PC-3 (cell line): ENCODE measurements around the gene HMCN2. TPM values are rescaled to one million over a fixed set of nuclear protein-coding genes. Genes with fewer than 3 reads are reported as not detected.

Source experiments
- ATAC-seq: fragments of 200-7000 bp; cut with Tn5 transposase; 2 replicates; pipeline ENCODE4 v1.9.1; 2020; ENCODE audit warnings: mild to moderate bottlenecking, moderate library complexity
- BruUV-seq: library from RNA; stranded (reverse); fragments of 400-500 nt; replicated peaks from 2 replicates; lab custom pipeline; 2021; lab: Mats Ljungman, UMichigan
- CTCF ChIA-PET: fragments of 300-600 bp; sonication (Branson Sonifier 250); formaldehyde crosslinking; loops from one replicate; lab custom pipeline; 2022; ENCODE audit warnings: antibody characterized with exemption; lab: Charles Lee
- POLR2A ChIA-PET: fragments of 300-600 bp; sonication (Branson Sonifier 250); formaldehyde crosslinking; loops from one replicate; lab custom pipeline; 2022; ENCODE audit warnings: antibody characterized with exemption; ENCODE audit not compliant: unreplicated experiment; lab: Charles Lee
- DNase-seq: peaks from one replicate; pipeline ENCODE4 v3.0.0-alpha.2; 2015
- H2AFZ ChIP-seq: fragments of 300-600 bp; sonication (generic); 2 replicates; pipeline ENCODE4 v1.6.0; 2016; ENCODE audit warnings: antibody characterized with exemption, low read length
- H3F3A ChIP-seq: fragments of 300-600 bp; sonication (generic); one replicate; pipeline ENCODE4 v1.6.0; 2017; ENCODE audit warnings: antibody characterized with exemption, low read length, control low read depth, mild to moderate bottlenecking; ENCODE audit not compliant: unreplicated experiment
- H3K27ac ChIP-seq: fragments of 300-600 bp; sonication (generic); 2 replicates; pipeline ENCODE4 v1.5.1; 2016; ENCODE audit warnings: mild to moderate bottlenecking, low read length
- H3K27me3 ChIP-seq: fragments of 300-600 bp; sonication (generic); 2 replicates; pipeline ENCODE4 v1.6.1; 2016; ENCODE audit warnings: low read length, mixed read lengths
- H3K36me3 ChIP-seq: fragments of 300-600 bp; sonication (generic); 2 replicates; pipeline ENCODE4 v1.6.1; 2016; ENCODE audit warnings: low read depth, mixed run types, low read length, mixed read lengths
- H3K4me1 ChIP-seq: fragments of 300-600 bp; sonication (generic); 2 replicates; pipeline ENCODE4 v1.5.1; 2016; ENCODE audit warnings: low read length; ENCODE audit not compliant: insufficient read depth
- H3K4me2 ChIP-seq: fragments of 300-600 bp; sonication (generic); 2 replicates; pipeline ENCODE4 v1.6.0; 2016; ENCODE audit warnings: low read length
- H3K4me3 ChIP-seq: fragments of 300-600 bp; sonication (generic); 2 replicates; pipeline ENCODE4 v1.5.1; 2016; ENCODE audit warnings: mild to moderate bottlenecking, low read length, mixed read lengths
- H3K79me2 ChIP-seq: fragments of 300-600 bp; sonication (generic); 2 replicates; pipeline ENCODE4 v1.6.1; 2017; ENCODE audit warnings: low read length, mixed read lengths
- H3K9ac ChIP-seq: fragments of 300-600 bp; sonication (generic); 2 replicates; pipeline ENCODE4 v1.6.0; 2016; ENCODE audit warnings: mild to moderate bottlenecking, low read length
- H3K9me2 ChIP-seq: fragments of 300-600 bp; sonication (generic); replicated peaks from 2 replicates; pipeline ENCODE4 v1.6.1; 2016; ENCODE audit warnings: mixed run types, low read length, mixed read lengths
- H3K9me3 ChIP-seq: fragments of 300-600 bp; sonication (generic); 2 replicates; pipeline ENCODE4 v1.6.1; 2016; ENCODE audit warnings: low read length, mixed read lengths
- H4K20me1 ChIP-seq: fragments of 300-600 bp; sonication (generic); 2 replicates; pipeline ENCODE4 v1.6.1; 2016; ENCODE audit warnings: low read length, mixed read lengths
- CTCF ChIP-seq: fragments of 300-600 bp; sonication (generic); conservative IDR thresholded peaks from 2 replicates; pipeline ENCODE4 v1.5.1; 2017; ENCODE audit warnings: antibody characterized with exemption, low read depth, mild to moderate bottlenecking, low read length
- EZH2 ChIP-seq: fragments of 300-600 bp; sonication (generic); IDR thresholded peaks from one replicate; pipeline ENCODE4 v1.6.1; 2017; ENCODE audit warnings: antibody characterized with exemption, mild to moderate bottlenecking, low read length; ENCODE audit not compliant: unreplicated experiment
- EZH2phosphoT487 ChIP-seq: fragments of 300-600 bp; sonication (generic); IDR thresholded peaks from 2 replicates; pipeline ENCODE4 v1.6.1; 2018; ENCODE audit warnings: mild to moderate bottlenecking, antibody characterized with exemption, low read length, borderline replicate concordance
- intact Hi-C: fragments of 100-400 bp; cut with micrococcal nuclease; formaldehyde crosslinking; loops from 2 replicates; pipeline ENCODE4 v1.9.0; 2023
- total RNA-seq: library from RNA; depleted of rRNA; stranded (reverse); fragments of >200 nt; gene quantifications from 2 replicates; pipeline ENCODE4 v1.2.3, GENCODE V29; 2014

Gene HMCN2
- total RNA-seq, 1 experiment from 2014 or later: 0.11 TPM

GRCh38 chr9:130394814-130395470, 129.4 kb downstream of the HMCN2 start:
- Histone ChIP-seq H3K79me2 (no peaks in the 10 kb centered on the region), H3K27me3 (no peaks in the 10 kb centered on the region), H3K36me3 (no peaks in the 10 kb centered on the region), H3K4me1 (0 out of 2 replicates have a peak, but pooled peaks cover 3% of the 10 kb centered on the region), H3K4me2 (no peak overlapping the region), H3K9ac (no peak overlapping the region), H3K27ac (no peak overlapping the region), H4K20me1 (no peaks in the 10 kb centered on the region), H3K4me3 (no peak overlapping the region), H3K9me2 (no peaks in the 10 kb centered on the region), H3K9me3 (no peaks in the 10 kb centered on the region), H2AFZ (no peak overlapping the region), H3F3A (no peaks in the 10 kb centered on the region)
- no peak for ATAC-seq
- TF ChIP-seq EZH2phosphoT487 (no peak), EZH2 (no peak), CTCF (no peak)
- intact Hi-C loops: no loop called here
- no TSS peak for BruUV-seq
- ChIA-PET POLR2A (no interaction called here), CTCF (no interaction called here)
- no peak for DNase-seq

- H3K4me3 ChIP-seq: no peak overlapping the region
- DNase-seq: no peak
- BruUV-seq: no TSS peak
- H3K27ac ChIP-seq: no peak overlapping the region
- POLR2A ChIA-PET: no interaction called here
- H4K20me1 ChIP-seq: no peaks in the 10 kb centered on the region
- intact Hi-C loops: no loop called here
- H3K9ac ChIP-seq: no peak overlapping the region
- CTCF ChIA-PET: no interaction called here
- no peaks in the 10 kb centered on the region for H3K27me3 ChIP-seq
- no peaks in the 10 kb centered on the region for H3K36me3 ChIP-seq
- TF ChIP-seq EZH2 (no peak), CTCF (no peak), EZH2phosphoT487 (no peak)
- H3K9me3 ChIP-seq: no peaks in the 10 kb centered on the region
- no peaks in the 10 kb centered on the region for H3F3A ChIP-seq
- no peak overlapping the region for H3K4me2 ChIP-seq
- no peaks in the 10 kb centered on the region for H3K79me2 ChIP-seq
- H3K4me1 ChIP-seq: 0 out of 2 replicates have a peak, but pooled peaks cover 3% of the 10 kb centered on the region
- ATAC-seq: no peak
- no peaks in the 10 kb centered on the region for H3K9me2 ChIP-seq
- H2AFZ ChIP-seq: no peak overlapping the region
Observed at GRCh38 chr9:130395810-130396435, 130.4 kb downstream of the HMCN2 start.

GRCh38 chr9:130396581-130396980, 131.0 kb downstream of the HMCN2 start:
- POLR2A ChIA-PET: interaction anchor here (0.5 kb wide), 1 partner anchor 1844 kb away, joined by 3 read pairs; no protein-coding TSS in a partner anchor

More at GRCh38 chr9:130396581-130396980, 131.0 kb downstream of the HMCN2 start:
- Histone ChIP-seq H3K36me3 (no peaks in the 10 kb centered on the region), H3K27ac (no peak overlapping the region), H3F3A (no peaks in the 10 kb centered on the region), H3K9me2 (no peaks in the 10 kb centered on the region), H3K4me1 (0 out of 2 replicates have a peak, but pooled peaks cover 3% of the 10 kb centered on the region), H2AFZ (no peak overlapping the region), H3K4me3 (no peak overlapping the region), H4K20me1 (no peaks in the 10 kb centered on the region), H3K9ac (no peak overlapping the region), H3K79me2 (no peaks in the 10 kb centered on the region), H3K9me3 (no peaks in the 10 kb centered on the region), H3K27me3 (no peaks in the 10 kb centered on the region), H3K4me2 (no peak overlapping the region)
- ATAC-seq (no peak), DNase-seq (no peak)
- TF ChIP-seq EZH2 (no peak), EZH2phosphoT487 (no peak), CTCF (no peak)
- CTCF ChIA-PET: no interaction called here
- BruUV-seq: no TSS peak
- intact Hi-C loops: no loop called here
